HEK293 (cell line): ENCODE measurements around the gene ATRNL1.
A peak's percentile ranks its signal among the peaks of the same experiment; 100 is the strongest.

Experiments used
- CTCF ChIA-PET: fragments of 350-600 bp; formaldehyde crosslinking; extraction: SDS; loops from one replicate; lab custom pipeline; 2021; ENCODE audit warnings: antibody characterized with exemption; lab: Yijun Ruan, JAX
- POLR2A ChIA-PET: fragments of 300-600 bp; formaldehyde crosslinking; extraction: SDS; loops from one replicate; lab custom pipeline; 2020; ENCODE audit warnings: antibody characterized with exemption, inconsistent platforms; lab: Yijun Ruan, JAX
- H3K27ac ChIP-seq: fragments of 200-500 bp; sonication (Bioruptor generic); 2 replicates; pipeline ENCODE4 v1.5.1; 2014; ENCODE audit warnings: low read depth, low read length, control low read depth, inconsistent platforms; ENCODE audit errors: extremely low read depth
- H3K36me3 ChIP-seq, 2 experiments: fragments of 200-500 bp in 1 of 2; sonication (Bioruptor generic) in 1 of 2; 1 replicate in 1 of 2; 2 replicates in 1 of 2; pipeline ENCODE4 v1.5.1; 2014 to 2017; ENCODE audit warnings: inconsistent platforms in 2 of 2, low read length in 2 of 2; ENCODE audit not compliant: control insufficient read depth in 2 of 2, insufficient read depth in 1 of 2
- H3K4me1 ChIP-seq: fragments of 200-500 bp; sonication (Bioruptor generic); 2 replicates; pipeline ENCODE4 v1.5.1; 2014; ENCODE audit warnings: mild to moderate bottlenecking, low read length, inconsistent platforms; ENCODE audit not compliant: control insufficient read depth, insufficient read depth
- H3K4me3 ChIP-seq: 2 replicates; pipeline ENCODE4 v1.5.1; 2011; ENCODE audit warnings: low read depth, mild to moderate bottlenecking, control low read depth, low read length, moderate library complexity
- H3K9me3 ChIP-seq: fragments of 200-500 bp; sonication (Bioruptor generic); 2 replicates; pipeline ENCODE4 v1.5.1; 2014; ENCODE audit warnings: low read depth, low read length, inconsistent platforms; ENCODE audit not compliant: control insufficient read depth, insufficient read depth
- CTCF ChIP-seq: fragments of 450-650 bp; formaldehyde crosslinking; IDR thresholded peaks from 2 replicates; pipeline ENCODE4 v1.5.1; 2016; ENCODE audit warnings: missing biosample characterization, missing genetic modification characterization
- KLF17 ChIP-seq: fragments of 450-650 bp; formaldehyde crosslinking; IDR thresholded peaks from 2 replicates; pipeline ENCODE4 v1.5.1; 2016; ENCODE audit warnings: missing biosample characterization, missing genetic modification characterization
- SP3 ChIP-seq: fragments of 450-650 bp; formaldehyde crosslinking; IDR thresholded peaks from 2 replicates; pipeline ENCODE4 v1.5.1; 2016; ENCODE audit warnings: missing biosample characterization, missing genetic modification characterization
- SP7 ChIP-seq: fragments of 450-650 bp; formaldehyde crosslinking; IDR thresholded peaks from 2 replicates; pipeline ENCODE4 v1.5.1; 2016; ENCODE audit warnings: missing biosample characterization, missing genetic modification characterization
- TRIM28 ChIP-seq: IDR thresholded peaks from 2 replicates; pipeline ENCODE4 v1.6.1; 2011; ENCODE audit warnings: low read length, control low read depth, borderline replicate concordance
- ZBTB10 ChIP-seq: fragments of 450-650 bp; formaldehyde crosslinking; IDR thresholded peaks from 2 replicates; pipeline ENCODE4 v1.5.1; 2016; ENCODE audit warnings: missing biosample characterization, missing genetic modification characterization
- ZBTB11 ChIP-seq: fragments of 450-650 bp; formaldehyde crosslinking; conservative IDR thresholded peaks from 2 replicates; pipeline ENCODE4 v1.5.1; 2016; ENCODE audit warnings: low read depth, missing biosample characterization, missing genetic modification characterization
- ZBTB20 ChIP-seq: fragments of 450-650 bp; formaldehyde crosslinking; IDR thresholded peaks from 2 replicates; pipeline ENCODE4 v1.5.1; 2016; ENCODE audit warnings: missing biosample characterization, missing genetic modification characterization
- ZBTB21 ChIP-seq: fragments of 450-650 bp; formaldehyde crosslinking; IDR thresholded peaks from 2 replicates; pipeline ENCODE4 v1.5.1; 2017; ENCODE audit warnings: missing biosample characterization, missing genetic modification characterization
- ZBTB26 ChIP-seq: fragments of 450-650 bp; formaldehyde crosslinking; optimal IDR thresholded peaks from 2 replicates; pipeline ENCODE3; 2016; ENCODE audit warnings: missing biosample characterization, mild to moderate bottlenecking, missing genetic modification characterization
- ZEB2 ChIP-seq: fragments of 450-650 bp; formaldehyde crosslinking; IDR thresholded peaks from 2 replicates; pipeline ENCODE4 v1.5.1; 2016; ENCODE audit warnings: missing biosample characterization, missing genetic modification characterization
- ZIC2 ChIP-seq: fragments of 450-650 bp; formaldehyde crosslinking; IDR thresholded peaks from 2 replicates; pipeline ENCODE4 v1.5.1; 2016; ENCODE audit warnings: missing biosample characterization, missing genetic modification characterization
- ZNF148 ChIP-seq: fragments of 450-650 bp; formaldehyde crosslinking; IDR thresholded peaks from 2 replicates; pipeline ENCODE4 v1.5.0; 2017; ENCODE audit warnings: missing biosample characterization, missing genetic modification characterization, borderline replicate concordance
- ZNF37A ChIP-seq: fragments of 450-650 bp; IDR thresholded peaks from 2 replicates; pipeline ENCODE4 v1.5.1; 2018; ENCODE audit warnings: missing biosample characterization, missing genetic modification characterization
- ZNF501 ChIP-seq: fragments of 450-650 bp; formaldehyde crosslinking; IDR thresholded peaks from 2 replicates; pipeline ENCODE4 v1.5.1; 2016; ENCODE audit warnings: missing biosample characterization, missing genetic modification characterization
- ZNF561 ChIP-seq: fragments of 450-650 bp; IDR thresholded peaks from 2 replicates; pipeline ENCODE4 v1.5.1; 2018; ENCODE audit warnings: missing biosample characterization, missing genetic modification characterization, borderline replicate concordance
- ZNF571 ChIP-seq: fragments of 450-650 bp; formaldehyde crosslinking; IDR thresholded peaks from 2 replicates; pipeline ENCODE4 v1.5.0; 2017; ENCODE audit warnings: missing biosample characterization, missing genetic modification characterization
- ZNF629 ChIP-seq: fragments of 450-650 bp; formaldehyde crosslinking; IDR thresholded peaks from 2 replicates; pipeline ENCODE4 v1.5.1; 2017; ENCODE audit warnings: missing biosample characterization, missing genetic modification characterization
- ZNF660 ChIP-seq: fragments of 450-650 bp; IDR thresholded peaks from 2 replicates; pipeline ENCODE4 v1.5.1; 2018; ENCODE audit warnings: missing biosample characterization, mild to moderate bottlenecking, missing genetic modification characterization
- ZNF692 ChIP-seq: fragments of 450-650 bp; formaldehyde crosslinking; IDR thresholded peaks from 2 replicates; pipeline ENCODE4 v1.5.1; 2016; ENCODE audit warnings: missing biosample characterization, missing genetic modification characterization
- ZNF777 ChIP-seq: fragments of 450-650 bp; formaldehyde crosslinking; IDR thresholded peaks from 2 replicates; pipeline ENCODE4 v1.5.1; 2017; ENCODE audit warnings: missing biosample characterization, missing genetic modification characterization, borderline replicate concordance
- ZSCAN30 ChIP-seq: fragments of 450-650 bp; IDR thresholded peaks from 2 replicates; pipeline ENCODE4 v1.5.1; 2018; ENCODE audit warnings: missing biosample characterization, mild to moderate bottlenecking, missing genetic modification characterization, moderate library complexity
- ZXDB ChIP-seq: fragments of 450-650 bp; formaldehyde crosslinking; IDR thresholded peaks from 2 replicates; pipeline ENCODE4 v1.5.1; 2016; ENCODE audit warnings: missing biosample characterization, missing genetic modification characterization

Gene ATRNL1

GRCh38 chr10:115093286-115093775 lies at the start of gene ATRNL1:
ATRNL1 (plus strand) TSS chr10:115093365; CDS start chr10:115093751, 386 bp downstream.
- ChIA-PET CTCF (interaction anchor here (0.9 to 1.4 kb wide), 2 partner anchors 27 to 272 kb away, joined by 3 read pairs; partner anchors contain the start of gene FHIP2A), POLR2A (no interaction called here)
- 0 out of 2 replicates have a peak, but pooled peaks cover 3% of the 10 kb centered on the region for H3K4me1 ChIP-seq
- H3K27ac ChIP-seq = peak within 1 kb of the TSS; percentile 91
- peak within 1 kb of the TSS; percentile 85 for H3K4me3 ChIP-seq
- no peaks in the 10 kb centered on the region; a peak in 1 of 3 replicates for H3K36me3 ChIP-seq
- no peaks in the 10 kb centered on the region for H3K9me3 ChIP-seq
- TF ChIP-seq ZSCAN30 (tag by site-specific recombination) = no peak
- peak; percentile 70 for TF ChIP-seq ZBTB26 (tag by site-specific recombination)
- TF ChIP-seq ZNF629 = peak; percentile 22; the same call in 1 of the 2 replicates
- TF ChIP-seq ZNF571 (tag by site-specific recombination) = no peak
- TF ChIP-seq ZNF37A = no peak
- TF ChIP-seq ZNF148 = no peak
- no peak for TF ChIP-seq ZIC2 (tag by site-specific recombination)
- no peak for TF ChIP-seq CTCF (tag by site-specific recombination)
- TF ChIP-seq KLF17 (tag by site-specific recombination) = 0 out of 2 replicates have a peak, but pooled peaks have one; percentile 6
- peak; percentile 52; the same call in 1 of the 2 replicates for TF ChIP-seq ZNF561 (tag by site-specific recombination)
- TF ChIP-seq ZNF501 (tag by site-specific recombination) = peak; percentile 53; the same call in 1 of the 2 replicates
- 0 out of 2 replicates have a peak, but pooled peaks have one; percentile 51 for TF ChIP-seq ZBTB10 (tag by site-specific recombination)
- 0 out of 2 replicates have a peak, but pooled peaks have one; percentile 52 for TF ChIP-seq SP7
- no peak for TF ChIP-seq ZNF777 (tag by site-specific recombination)
- TF ChIP-seq ZEB2 = 0 out of 2 replicates have a peak, but pooled peaks have one; percentile 54
- TF ChIP-seq ZXDB (tag by site-specific recombination) = 0 out of 2 replicates have a peak, but pooled peaks have one; percentile 43
- TF ChIP-seq ZBTB20 (tag by site-specific recombination) = peak; percentile 27; the same call in 1 of the 2 replicates
- 0 out of 2 replicates have a peak, but pooled peaks have one; percentile 25 for TF ChIP-seq SP3 (tag by site-specific recombination)
- TF ChIP-seq ZBTB21 = no peak
- peak; percentile 50; the same call in 1 of the 2 replicates for TF ChIP-seq ZNF692 (tag by site-specific recombination)
- no peak for TF ChIP-seq ZBTB11 (tag by site-specific recombination)
- no peak for TF ChIP-seq TRIM28
- no peak for TF ChIP-seq ZNF660 (tag by site-specific recombination)
